Brain pericyte (primary cell): Measurements from ENCODE around the gene NBAS.

ENCODE experiments used
- DNase-seq: peaks from one replicate; pipeline ENCODE4 v3.0.0-alpha.2; 2012; ENCODE audit warnings: low read depth, low spot score

The NBAS gene

GRCh38 chr2:15560988-15561573 is at the start of gene NBAS:
NBAS (minus strand) TSS chr2:15561334; CDS start chr2:15561304, 30 bp downstream.
- peak; percentile 65 for DNase-seq

GRCh38 chr2:15610430-15610952 is 49.4 kb upstream of the NBAS start:
- no peak for DNase-seq

- DNase-seq: no peak
Observed at GRCh38 chr2:15609341-15610042, 48.4 kb upstream of the NBAS start.

- no peak for DNase-seq
Observed at GRCh38 chr2:15608392-15608761, 47.2 kb upstream of the NBAS start.

GRCh38 chr2:15607709-15608391 is 46.7 kb upstream of the NBAS start:
- DNase-seq: no peak

GRCh38 chr2:15606481-15607441 is 45.6 kb upstream of the NBAS start:
- DNase-seq: no peak

- DNase-seq: no peak
Observed at GRCh38 chr2:15605721-15606120, 44.6 kb upstream of the NBAS start.

- no peak for DNase-seq
Observed at GRCh38 chr2:15603948-15604347, 42.8 kb upstream of the NBAS start.

GRCh38 chr2:15603044-15603765 is 42.1 kb upstream of the NBAS start:
- DNase-seq: no peak

- no peak for DNase-seq
Observed at GRCh38 chr2:15602393-15602792, 41.3 kb upstream of the NBAS start.

GRCh38 chr2:15601681-15602080 is 40.5 kb upstream of the NBAS start:
- DNase-seq: no peak

GRCh38 chr2:15599994-15600393 is 38.9 kb upstream of the NBAS start:
- DNase-seq: no peak

GRCh38 chr2:15596968-15597367 is 35.8 kb upstream of the NBAS start:
- DNase-seq: no peak

- no peak for DNase-seq
Observed at GRCh38 chr2:15596350-15596749, 35.2 kb upstream of the NBAS start.

GRCh38 chr2:15595936-15596335 is 34.8 kb upstream of the NBAS start:
- DNase-seq: no peak

GRCh38 chr2:15595342-15595905 is 34.3 kb upstream of the NBAS start:
- DNase-seq: no peak

- no peak for DNase-seq
Observed at GRCh38 chr2:15594291-15595256, 33.4 kb upstream of the NBAS start.

- DNase-seq: no peak
Observed at GRCh38 chr2:15593327-15593705, 32.2 kb upstream of the NBAS start.

GRCh38 chr2:15591692-15592463 is 30.7 kb upstream of the NBAS start, which contains the start of gene DDX1:
DDX1 (plus strand) TSS chr2:15591868; CDS start chr2:15591934, 66 bp downstream.
- peak; percentile 61 for DNase-seq
